Right lobe of liver (tissue), 4 donors: Measurements from ENCODE around the gene CPT1C.

ENCODE experiments used
- CTCF ChIP-seq, 4 donors: fragments of 200-600 bp in 3 of 4; fragments of 450-650 bp in 1 of 4; IDR thresholded peaks; one replicate each; pipeline versions ENCODE4 v1.5.1 to v1.8.0; 2016 to 2022; ENCODE audit warnings: antibody characterized with exemption in 4 of 4, mild to moderate bottlenecking in 2 of 4
- POLR2A ChIP-seq: fragments of 450-650 bp; IDR thresholded peaks from one replicate; pipeline ENCODE4 v1.6.1; 2017; ENCODE audit warnings: antibody characterized with exemption, mild to moderate bottlenecking
- donor health status: DM: no; HTN: no; CAD: no.
- donor health status: DM: no; HTN: no; CAD: no.
- donor health status: DM: no; HTN: yes; CAD: no.

GRCh38 chr19:49749055-49749716 lies 58.3 kb downstream of the CPT1C start:
- no peak for TF ChIP-seq CTCF (IDR thresholded peaks at IDR 0.05)
- no peak for TF ChIP-seq POLR2A
